GM13977 (cell line): Measurements from ENCODE around the gene MTCH1.
"Not testable (repeated sequence)": the region's sequence is repeated elsewhere in the genome, so short reads cannot be mapped to it uniquely, and the experiment has no call there.

Experiments used
- DNase-seq: peaks from one replicate; pipeline ENCODE4 v3.0.0; 2012; ENCODE audit warnings: low spot score
- CTCF ChIP-seq: IDR thresholded peaks from 2 replicates; pipeline ENCODE4 v1.5.1; 2012; ENCODE audit warnings: mild to moderate bottlenecking, control low read depth; ENCODE audit not compliant: insufficient read depth; ENCODE audit errors: extremely low read depth, missing control alignments
- in situ Hi-C: fragments of 300-500 bp; cut with MboI; formaldehyde crosslinking; loops from one replicate; pipeline ENCODE4 v1.12.0; 2022; ENCODE audit warnings: low sequenced_read_pairs, low pct_unique_long_range_greater_than_20kb, mixed read lengths, inconsistent platforms; ENCODE audit not compliant: unreplicated experiment

The MTCH1 gene

GRCh38 chr6:37005061-37005810, 19.2 kb upstream of the MTCH1 start, which contains the start of gene FGD2:
TSS of gene FGD2 (plus strand) at chr6:37005655. CDS start at chr6:37005818, 163 bp downstream.
- peak; percentile 88 for DNase-seq
- in situ Hi-C loops = no loop called here

GRCh38 chr6:37004044-37004980, 18.3 kb upstream of the MTCH1 start:
- peak; percentile 66 for DNase-seq
- no peak for TF ChIP-seq CTCF
- in situ Hi-C loops = no loop called here

More at GRCh38 chr6:37005061-37005810, 19.2 kb upstream of the MTCH1 start, which contains the start of gene FGD2:
- TF ChIP-seq CTCF = no peak

- no peak for TF ChIP-seq CTCF
- DNase-seq = no peak
- in situ Hi-C loops = no loop called here
Measured at GRCh38 chr6:36999751-37000125, 13.7 kb upstream of the MTCH1 start.

- no peak for DNase-seq
- no peak for TF ChIP-seq CTCF
- in situ Hi-C loops = no loop called here
Measured at GRCh38 chr6:36999061-36999750, 13.2 kb upstream of the MTCH1 start.

GRCh38 chr6:36998723-36999038, 12.7 kb upstream of the MTCH1 start:
- in situ Hi-C loops = no loop called here
- no peak for TF ChIP-seq CTCF
- no peak for DNase-seq

- no peak for DNase-seq
- no peak for TF ChIP-seq CTCF
- in situ Hi-C loops = no loop called here
Measured at GRCh38 chr6:36997811-36998722, 12.1 kb upstream of the MTCH1 start.

- in situ Hi-C loops, DNase-seq: not testable (repeated sequence)
Measured at GRCh38 chr6:36990401-36990800, 4.4 kb upstream of the MTCH1 start.
